ENCODE data around the gene MYD88.
"Not testable (repeated sequence)": the region's sequence is repeated elsewhere in the genome, so short reads cannot be mapped to it uniquely, and the experiment has no call there.

Gene MYD88

DNA sequence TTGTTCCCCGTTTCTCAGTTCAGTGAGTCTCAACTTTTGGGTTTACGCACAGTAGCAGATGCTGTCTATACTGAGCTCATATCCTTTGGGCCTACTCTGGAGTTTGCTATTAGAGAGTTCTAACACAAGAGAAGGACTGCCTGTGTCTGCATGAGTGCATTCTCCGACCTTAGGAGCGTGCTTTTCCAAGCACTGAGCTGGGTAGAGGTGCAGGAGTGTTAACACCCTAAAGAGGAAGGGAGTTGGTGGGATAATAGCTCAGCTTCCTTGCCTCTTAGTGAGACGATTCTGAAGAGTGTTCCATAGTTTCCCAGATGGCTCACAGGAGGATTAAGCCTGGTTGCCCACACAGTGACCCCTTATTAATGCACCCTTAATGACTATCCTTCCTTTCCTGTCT is 20.0 kb downstream of the MYD88 start:
- no peak for DNase-seq (ENCODE audit: low spot score)
- in situ Hi-C loops (cut with MboI; ENCODE audit: low sequenced_read_pairs, unreplicated experiment), result no loop called here
- TF ChIP-seq, protein P1, sequence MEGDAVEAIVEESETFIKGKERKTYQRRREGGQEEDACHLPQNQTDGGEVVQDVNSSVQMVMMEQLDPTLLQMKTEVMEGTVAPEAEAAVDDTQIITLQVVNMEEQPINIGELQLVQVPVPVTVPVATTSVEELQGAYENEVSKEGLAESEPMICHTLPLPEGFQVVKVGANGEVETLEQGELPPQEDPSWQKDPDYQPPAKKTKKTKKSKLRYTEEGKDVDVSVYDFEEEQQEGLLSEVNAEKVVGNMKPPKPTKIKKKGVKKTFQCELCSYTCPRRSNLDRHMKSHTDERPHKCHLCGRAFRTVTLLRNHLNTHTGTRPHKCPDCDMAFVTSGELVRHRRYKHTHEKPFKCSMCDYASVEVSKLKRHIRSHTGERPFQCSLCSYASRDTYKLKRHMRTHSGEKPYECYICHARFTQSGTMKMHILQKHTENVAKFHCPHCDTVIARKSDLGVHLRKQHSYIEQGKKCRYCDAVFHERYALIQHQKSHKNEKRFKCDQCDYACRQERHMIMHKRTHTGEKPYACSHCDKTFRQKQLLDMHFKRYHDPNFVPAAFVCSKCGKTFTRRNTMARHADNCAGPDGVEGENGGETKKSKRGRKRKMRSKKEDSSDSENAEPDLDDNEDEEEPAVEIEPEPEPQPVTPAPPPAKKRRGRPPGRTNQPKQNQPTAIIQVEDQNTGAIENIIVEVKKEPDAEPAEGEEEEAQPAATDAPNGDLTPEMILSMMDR (IDR thresholded peaks at IDR 0.05; ENCODE audit: borderline replicate concordance, control extremely low read depth, extremely low read depth, insufficient read depth, missing control alignments), result no peak

DNA sequence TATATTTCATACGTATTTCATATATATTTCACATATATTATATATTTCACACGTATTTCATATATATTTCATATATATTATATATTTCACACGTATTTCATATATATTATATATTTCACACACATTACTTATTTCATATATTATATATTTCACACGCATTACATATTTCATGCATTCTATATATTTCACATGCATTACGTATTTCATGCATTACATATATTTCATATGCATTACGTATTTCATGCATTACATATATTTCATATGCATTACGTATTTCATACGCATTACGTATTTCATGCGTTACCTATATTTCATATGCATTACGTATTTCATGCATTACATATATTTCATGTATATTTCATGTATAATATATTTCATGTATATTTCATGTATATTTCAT is 22.2 kb downstream of the MYD88 start:
- in situ Hi-C loops (cut with MboI; ENCODE audit: low sequenced_read_pairs, unreplicated experiment); DNase-seq (ENCODE audit: low spot score): not testable (repeated sequence)

DNA sequence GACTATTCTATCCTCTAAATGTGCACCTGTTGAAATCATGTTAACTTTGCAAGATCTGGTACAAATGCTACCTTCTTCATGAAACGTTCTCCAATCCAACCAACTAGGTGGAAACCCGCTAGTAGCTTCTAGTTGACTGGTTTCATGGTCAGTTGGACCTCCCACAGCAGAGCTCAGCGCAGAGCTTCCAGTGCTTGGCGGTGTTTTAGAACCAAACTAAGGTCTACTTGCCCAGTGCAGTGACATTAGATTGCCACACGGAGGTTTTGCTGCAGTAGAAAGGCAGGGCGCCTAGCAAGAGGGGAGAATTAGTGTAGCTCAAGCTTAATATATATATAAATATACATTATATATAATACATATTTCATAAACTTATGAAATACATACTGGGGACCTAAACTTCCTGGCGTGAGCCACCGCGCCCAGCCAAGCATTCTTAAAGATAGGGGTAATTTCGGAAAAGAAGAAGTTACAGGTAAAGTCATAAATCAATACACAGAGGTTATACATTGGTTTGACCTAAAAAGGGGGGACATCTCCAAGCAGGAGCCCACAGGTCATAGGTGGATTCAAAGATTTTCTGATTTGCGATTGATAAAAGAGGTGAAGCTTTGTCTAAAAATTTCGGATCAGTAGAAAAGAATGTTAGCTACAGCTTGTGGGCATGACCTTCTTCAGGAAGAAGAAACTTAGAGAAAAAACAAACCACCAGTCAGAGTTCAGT is 24.8 kb downstream of the MYD88 start:
- TF ChIP-seq, protein P1 (IDR thresholded peaks at IDR 0.05; ENCODE audit: borderline replicate concordance, control extremely low read depth, extremely low read depth, insufficient read depth, missing control alignments), result no peak
- in situ Hi-C loops (cut with MboI; ENCODE audit: low sequenced_read_pairs, unreplicated experiment), result no loop called here
- DNase-seq (ENCODE audit: low spot score), result no peak

DNA sequence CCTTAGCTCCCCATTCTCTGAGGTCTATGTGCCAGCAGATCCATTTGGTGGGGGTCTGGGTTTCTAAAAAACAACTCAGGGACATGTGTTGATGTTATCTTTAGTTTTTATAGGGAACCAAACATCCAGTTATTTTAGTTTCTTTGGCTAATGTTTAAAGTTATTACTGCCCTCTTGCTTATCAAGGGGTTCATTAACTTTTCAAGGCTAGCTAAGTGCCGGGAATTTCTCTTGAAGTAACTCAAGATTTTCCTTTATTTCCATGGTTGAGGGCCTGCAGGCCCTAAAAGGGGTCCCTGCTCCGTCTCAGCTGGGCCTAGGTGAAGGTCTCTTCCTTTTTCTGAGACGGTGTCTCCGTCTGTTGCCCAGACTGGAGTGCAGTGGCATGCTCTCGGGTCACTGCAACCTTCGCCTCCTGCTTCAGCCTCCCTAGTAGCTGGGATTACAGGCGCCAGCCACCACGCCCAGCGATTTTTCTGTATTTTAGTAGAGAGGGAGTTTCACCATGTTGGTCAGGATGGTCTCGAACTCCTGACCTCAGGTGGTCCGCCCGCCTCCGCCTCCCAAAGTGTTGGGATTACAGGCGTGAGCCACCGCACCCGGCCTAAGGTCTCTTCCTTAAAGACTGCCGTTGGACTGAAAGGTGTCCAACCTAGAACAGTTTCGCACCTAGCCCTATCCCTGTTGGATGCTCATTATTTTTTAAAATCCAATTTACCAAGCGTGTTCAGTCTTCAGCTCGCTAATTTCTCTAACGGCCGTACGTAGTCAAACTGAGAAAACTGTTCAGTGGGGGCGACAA is 25.6 kb downstream of the MYD88 start:
- no peak for DNase-seq (ENCODE audit: low spot score)
- in situ Hi-C loops (cut with MboI; ENCODE audit: low sequenced_read_pairs, unreplicated experiment), result no loop called here
- TF ChIP-seq, protein P1 (IDR thresholded peaks at IDR 0.05; ENCODE audit: borderline replicate concordance, control extremely low read depth, extremely low read depth, insufficient read depth, missing control alignments), result no peak

DNA sequence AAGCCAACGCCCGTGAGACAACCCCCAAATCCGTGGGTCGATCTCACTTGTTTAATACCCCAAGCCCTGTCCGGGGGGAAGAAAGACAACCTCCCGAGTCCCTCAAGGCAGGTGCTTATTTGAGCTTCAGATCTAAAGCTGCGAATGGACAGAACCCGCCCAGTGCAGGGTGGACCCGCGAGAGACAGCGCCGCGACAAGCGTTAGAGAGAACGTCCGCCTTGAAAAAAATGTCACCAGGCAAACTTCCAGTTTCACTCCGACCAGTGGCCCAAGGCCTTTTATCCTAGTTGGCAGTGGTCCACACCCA is 26.1 kb downstream of the MYD88 start:
- in situ Hi-C loops (cut with MboI; ENCODE audit: low sequenced_read_pairs, unreplicated experiment), result no loop called here
- no peak for DNase-seq (ENCODE audit: low spot score)
- TF ChIP-seq, protein P1 (IDR thresholded peaks at IDR 0.05; ENCODE audit: borderline replicate concordance, control extremely low read depth, extremely low read depth, insufficient read depth, missing control alignments), result no peak

DNA sequence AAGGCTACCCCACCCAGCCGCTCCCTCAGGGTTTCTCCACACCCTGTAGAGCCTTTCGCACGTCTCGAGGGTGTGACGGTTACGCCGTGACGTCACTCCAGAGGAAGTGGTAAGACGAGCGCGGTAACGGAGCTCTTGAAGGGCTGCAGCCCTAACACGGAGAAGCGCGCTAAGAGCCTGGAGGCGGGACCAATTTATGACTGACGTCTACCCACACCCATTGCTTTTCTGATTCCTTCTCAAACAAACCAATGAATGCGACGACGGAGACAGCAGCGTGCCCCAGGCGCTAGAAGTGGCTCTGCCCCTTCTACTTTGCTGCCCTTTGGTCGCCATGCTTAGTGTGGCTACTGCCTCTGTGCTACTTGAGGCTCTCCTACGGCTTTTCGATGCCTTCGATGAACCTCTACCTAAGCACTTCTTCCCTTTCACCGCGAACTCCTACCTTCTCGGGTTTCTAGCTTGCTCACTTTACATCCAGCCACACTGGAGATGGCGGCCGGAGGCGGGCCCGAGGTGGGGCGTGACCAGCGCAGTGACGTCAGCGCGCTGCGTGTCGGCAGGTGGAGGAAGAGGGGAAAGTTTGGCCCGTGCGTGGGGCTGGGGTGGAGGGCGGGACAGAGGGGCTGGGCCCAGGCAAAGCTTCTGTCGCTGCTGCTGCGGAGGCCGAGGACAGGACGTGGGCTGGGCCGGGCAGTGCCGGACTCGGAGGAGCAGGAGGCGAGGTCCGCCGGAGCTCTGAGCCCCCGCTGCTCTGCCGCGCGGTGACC is 26.7 kb downstream of the MYD88 start, which contains the start of gene OXSR1:
Gene OXSR1 (plus strand): TSS at position 586 of the 770 bp plus-strand sequence. CDS start 340 bp downstream, outside the sequence.
- TF ChIP-seq, protein P1 (IDR thresholded peaks at IDR 0.05; ENCODE audit: borderline replicate concordance, control extremely low read depth, extremely low read depth, insufficient read depth, missing control alignments), result no peak
- in situ Hi-C loops (cut with MboI; ENCODE audit: low sequenced_read_pairs, unreplicated experiment), result no loop called here

More for the DNA sequence above, 26.7 kb downstream of the MYD88 start, which contains the start of gene OXSR1:
- peak; percentile 94 for DNase-seq (ENCODE audit: low spot score)
